ENCODE measurements around the gene COA7. TPM values are rescaled to one million over a fixed set of nuclear protein-coding genes. Genes with fewer than 3 reads are reported as not detected.

COA7 gene
- total RNA-seq, 1 donor from 2014 or later = 14.8 TPM

- DNase-seq (ENCODE audit: low read depth) = no peak
- no peak for TF ChIP-seq CTCF (conservative IDR thresholded peaks at IDR 0.05; ENCODE audit: low read depth, low read length)
- no peak overlapping the region for H3K4me3 ChIP-seq (ENCODE audit: low read depth, low read length)
Observed at GRCh38 chr1:52679048-52679447, 19.1 kb downstream of the COA7 start.

- no peak for DNase-seq (ENCODE audit: low read depth)
- no peak for TF ChIP-seq CTCF (conservative IDR thresholded peaks at IDR 0.05; ENCODE audit: low read depth, low read length)
- no peak overlapping the region for H3K4me3 ChIP-seq (ENCODE audit: low read depth, low read length)
Observed at GRCh38 chr1:52677076-52677806, 20.9 kb downstream of the COA7 start.

GRCh38 chr1:52676249-52676903 is 21.8 kb downstream of the COA7 start:
- no peak overlapping the region for H3K4me3 ChIP-seq (ENCODE audit: low read depth, low read length)
- TF ChIP-seq CTCF (conservative IDR thresholded peaks at IDR 0.05; ENCODE audit: low read depth, low read length) = no peak
- DNase-seq (ENCODE audit: low read depth) = no peak

DNA sequence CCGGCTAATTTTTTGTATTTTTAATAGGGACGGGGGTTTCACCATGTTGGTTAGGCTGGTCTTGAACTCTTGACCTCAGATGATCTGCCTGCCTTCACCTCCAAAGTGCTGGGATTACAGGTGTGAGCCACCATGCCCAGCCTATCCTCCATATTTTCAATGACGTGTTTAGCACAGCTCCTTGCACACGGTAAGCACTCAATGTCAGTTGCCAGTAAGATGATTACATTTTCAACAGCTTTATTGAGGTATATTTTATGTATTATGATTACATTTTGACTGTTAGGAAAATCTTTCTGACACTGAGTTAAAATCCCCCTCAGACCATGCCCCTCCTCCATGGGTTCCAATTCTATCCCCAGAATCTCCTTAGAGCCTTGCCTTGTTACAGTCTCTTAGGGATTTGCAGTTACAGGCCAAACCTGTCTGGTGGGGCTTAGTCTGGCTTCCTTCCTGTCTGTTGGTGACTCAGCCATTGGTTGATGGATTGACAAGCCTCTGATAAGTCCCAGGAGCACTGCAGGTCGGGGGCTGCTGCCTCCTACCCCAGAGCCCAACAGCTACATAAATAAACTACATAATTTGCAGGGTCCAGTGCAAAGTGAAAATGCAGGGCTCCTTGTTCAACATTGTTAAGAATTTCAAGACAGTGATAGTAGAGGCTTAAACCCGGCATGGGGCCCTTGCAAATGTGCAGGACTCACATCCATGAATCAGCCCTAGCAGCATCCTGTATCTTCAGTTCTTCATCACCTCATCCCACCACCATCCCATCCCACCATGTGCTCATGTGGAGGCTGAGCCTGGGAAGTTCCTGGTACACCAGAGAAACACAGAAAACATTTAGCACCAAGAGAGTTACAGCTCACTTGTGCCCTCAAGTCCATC is 23.4 kb downstream of the COA7 start:
- DNase-seq (ENCODE audit: low read depth) = no peak
- no peak overlapping the region for H3K4me3 ChIP-seq (ENCODE audit: low read depth, low read length)
- TF ChIP-seq CTCF (conservative IDR thresholded peaks at IDR 0.05; ENCODE audit: low read depth, low read length) = no peak

- H3K4me3 ChIP-seq (ENCODE audit: low read depth, low read length) = no peak overlapping the region
- no peak for TF ChIP-seq CTCF (conservative IDR thresholded peaks at IDR 0.05; ENCODE audit: low read depth, low read length)
- DNase-seq (ENCODE audit: low read depth) = no peak
Observed at GRCh38 chr1:52673513-52673912, 24.6 kb downstream of the COA7 start.

DNA sequence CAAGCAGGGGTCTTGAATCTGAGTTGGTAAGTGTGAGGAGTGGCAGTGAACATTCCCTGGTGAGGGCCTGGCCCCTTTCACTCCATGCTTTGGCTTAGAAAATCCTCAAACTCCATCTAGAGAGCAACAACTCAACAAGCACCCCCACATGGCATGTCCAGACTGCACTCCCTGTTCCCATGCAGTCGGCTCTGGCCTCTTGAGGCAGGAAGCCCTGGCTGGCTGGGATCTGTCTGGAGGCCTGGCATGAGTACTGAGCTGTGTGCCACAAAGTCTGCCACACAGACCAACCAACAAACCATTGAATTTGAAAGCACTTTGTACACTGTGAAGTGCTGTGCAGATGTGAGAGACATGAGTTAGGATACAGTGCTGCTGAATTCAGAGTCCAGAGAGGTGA is 25.2 kb downstream of the COA7 start:
- no peak for DNase-seq (ENCODE audit: low read depth)
- TF ChIP-seq CTCF (conservative IDR thresholded peaks at IDR 0.05; ENCODE audit: low read depth, low read length) = no peak
- no peak overlapping the region for H3K4me3 ChIP-seq (ENCODE audit: low read depth, low read length)

All from epithelial cell of proximal tubule (primary cell).